GM12878 (cell line): ENCODE data around the gene CCHCR1.

Experiments used
- TAF1 ChIP-seq: IDR thresholded peaks from 2 replicates; pipeline ENCODE4 v1.6.1; 2011; ENCODE audit warnings: mild to moderate bottlenecking, low read depth, low read length, borderline replicate concordance
- TF ChIP-seq, protein P1 (sequence below), 3 experiments: IDR thresholded peaks in 2 of 3; conservative IDR thresholded peaks in 1 of 3; 2 replicates each; pipeline ENCODE4 v1.5.1; 2011; ENCODE audit warnings: low read depth in 3 of 3, low read length in 3 of 3, mild to moderate bottlenecking in 3 of 3, control low read depth in 2 of 3, moderate library complexity in 2 of 3, inconsistent platforms in 1 of 3, mixed read lengths in 1 of 3; ENCODE audit not compliant: control insufficient read depth in 2 of 3, insufficient read depth in 1 of 3; ENCODE audit errors: extremely low read depth in 1 of 3
- TF ChIP-seq, protein P2 (sequence below): IDR thresholded peaks from 2 replicates; pipeline ENCODE4 v1.6.1; 2012; ENCODE audit warnings: low read depth, low read length, improper control_type of control experiment

DNA sequence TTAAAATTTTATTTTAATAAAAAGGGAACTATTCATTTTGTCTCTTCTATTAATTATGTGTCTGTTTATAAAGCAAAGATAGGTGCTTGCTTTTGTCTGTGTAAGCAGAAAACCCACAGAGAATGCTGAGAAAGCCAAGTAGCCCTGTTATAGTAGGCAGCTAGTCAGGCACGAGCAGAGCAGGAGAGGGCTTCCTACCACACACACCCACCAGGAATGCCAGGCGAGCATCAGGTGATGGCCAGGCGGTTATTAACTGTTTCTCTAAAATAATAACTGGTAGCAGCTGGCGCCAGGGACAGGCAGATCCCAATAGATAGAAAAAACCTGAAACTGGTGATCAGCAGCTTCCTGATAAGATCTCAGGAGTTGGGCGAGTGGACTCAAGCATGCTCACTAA lies 60.9 kb downstream of the CCHCR1 start:
- no peak for TF ChIP-seq TAF1
- TF ChIP-seq, protein P1, sequence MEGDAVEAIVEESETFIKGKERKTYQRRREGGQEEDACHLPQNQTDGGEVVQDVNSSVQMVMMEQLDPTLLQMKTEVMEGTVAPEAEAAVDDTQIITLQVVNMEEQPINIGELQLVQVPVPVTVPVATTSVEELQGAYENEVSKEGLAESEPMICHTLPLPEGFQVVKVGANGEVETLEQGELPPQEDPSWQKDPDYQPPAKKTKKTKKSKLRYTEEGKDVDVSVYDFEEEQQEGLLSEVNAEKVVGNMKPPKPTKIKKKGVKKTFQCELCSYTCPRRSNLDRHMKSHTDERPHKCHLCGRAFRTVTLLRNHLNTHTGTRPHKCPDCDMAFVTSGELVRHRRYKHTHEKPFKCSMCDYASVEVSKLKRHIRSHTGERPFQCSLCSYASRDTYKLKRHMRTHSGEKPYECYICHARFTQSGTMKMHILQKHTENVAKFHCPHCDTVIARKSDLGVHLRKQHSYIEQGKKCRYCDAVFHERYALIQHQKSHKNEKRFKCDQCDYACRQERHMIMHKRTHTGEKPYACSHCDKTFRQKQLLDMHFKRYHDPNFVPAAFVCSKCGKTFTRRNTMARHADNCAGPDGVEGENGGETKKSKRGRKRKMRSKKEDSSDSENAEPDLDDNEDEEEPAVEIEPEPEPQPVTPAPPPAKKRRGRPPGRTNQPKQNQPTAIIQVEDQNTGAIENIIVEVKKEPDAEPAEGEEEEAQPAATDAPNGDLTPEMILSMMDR (IDR thresholded peaks at IDR 0.05 in 2 of 3, conservative IDR thresholded peaks at IDR 0.05 in 1 of 3; ENCODE audit: control insufficient read depth in 2 of 3, extremely low read depth in 1 of 3, insufficient read depth in 1 of 3, low read depth in 3 of 3, low read length in 3 of 3): no peak
- TF ChIP-seq, protein P2, sequence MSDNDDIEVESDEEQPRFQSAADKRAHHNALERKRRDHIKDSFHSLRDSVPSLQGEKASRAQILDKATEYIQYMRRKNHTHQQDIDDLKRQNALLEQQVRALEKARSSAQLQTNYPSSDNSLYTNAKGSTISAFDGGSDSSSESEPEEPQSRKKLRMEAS: no peak
